OCI-LY3 (cell line): ENCODE data around the gene MBIP.

Source experiments
- EZH2phosphoT487 ChIP-seq: fragments of 200-600 bp; shearing (Covaris generic); IDR thresholded peaks from 2 replicates; pipeline ENCODE4 v1.6.1; 2018; ENCODE audit warnings: antibody characterized with exemption, mixed run types, low read depth
- TF ChIP-seq, protein P1 (sequence below): fragments of 200-600, 300-600 bp; sonication (generic); IDR thresholded peaks from 2 replicates; pipeline ENCODE4 v1.5.1; 2014; ENCODE audit warnings: antibody characterized with exemption, low read length, low read depth

DNA sequence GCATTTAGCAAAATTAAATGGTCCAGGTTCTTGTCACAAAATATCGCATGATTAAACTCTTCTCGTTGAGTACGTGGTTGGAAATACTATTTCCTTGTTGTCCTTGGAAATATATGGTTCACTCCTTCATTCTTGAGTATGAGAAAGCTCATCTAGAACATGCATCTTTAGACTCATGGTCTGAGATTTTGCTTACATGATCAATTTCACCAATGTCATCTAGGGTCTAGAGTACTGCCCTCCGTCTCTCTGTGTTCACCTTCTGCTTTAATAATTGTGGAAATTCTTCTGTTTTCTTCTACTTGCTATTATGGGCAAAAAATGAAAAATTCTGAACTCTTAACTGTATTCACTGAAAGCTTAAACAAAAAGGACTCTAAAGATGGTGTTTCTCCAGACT, 25.9 kb downstream of the MBIP start:
- TF ChIP-seq, protein P1, sequence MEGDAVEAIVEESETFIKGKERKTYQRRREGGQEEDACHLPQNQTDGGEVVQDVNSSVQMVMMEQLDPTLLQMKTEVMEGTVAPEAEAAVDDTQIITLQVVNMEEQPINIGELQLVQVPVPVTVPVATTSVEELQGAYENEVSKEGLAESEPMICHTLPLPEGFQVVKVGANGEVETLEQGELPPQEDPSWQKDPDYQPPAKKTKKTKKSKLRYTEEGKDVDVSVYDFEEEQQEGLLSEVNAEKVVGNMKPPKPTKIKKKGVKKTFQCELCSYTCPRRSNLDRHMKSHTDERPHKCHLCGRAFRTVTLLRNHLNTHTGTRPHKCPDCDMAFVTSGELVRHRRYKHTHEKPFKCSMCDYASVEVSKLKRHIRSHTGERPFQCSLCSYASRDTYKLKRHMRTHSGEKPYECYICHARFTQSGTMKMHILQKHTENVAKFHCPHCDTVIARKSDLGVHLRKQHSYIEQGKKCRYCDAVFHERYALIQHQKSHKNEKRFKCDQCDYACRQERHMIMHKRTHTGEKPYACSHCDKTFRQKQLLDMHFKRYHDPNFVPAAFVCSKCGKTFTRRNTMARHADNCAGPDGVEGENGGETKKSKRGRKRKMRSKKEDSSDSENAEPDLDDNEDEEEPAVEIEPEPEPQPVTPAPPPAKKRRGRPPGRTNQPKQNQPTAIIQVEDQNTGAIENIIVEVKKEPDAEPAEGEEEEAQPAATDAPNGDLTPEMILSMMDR, result no peak
- no peak for TF ChIP-seq EZH2phosphoT487
